Mesendoderm (in vitro differentiated cells): Measurements from ENCODE around the gene PNPLA3.

Experiments used
- DNase-seq: peaks from one replicate; pipeline ENCODE4 v3.0.0; 2013
- H2AK5ac ChIP-seq: 2 replicates; pipeline ENCODE4 v1.6.1; 2013; ENCODE audit warnings: low read length, inconsistent platforms
- H2BK120ac ChIP-seq: 2 replicates; pipeline ENCODE4 v1.6.1; 2013; ENCODE audit warnings: low read depth, mild to moderate bottlenecking, low read length, moderate library complexity, mixed read lengths
- H2BK15ac ChIP-seq: replicated peaks from 2 replicates; pipeline ENCODE4 v1.6.1; 2013; ENCODE audit warnings: low read depth, mild to moderate bottlenecking, moderate library complexity
- H2BK5ac ChIP-seq: 2 replicates; pipeline ENCODE4 v1.6.1; 2013; ENCODE audit warnings: low read length, inconsistent platforms
- H3K18ac ChIP-seq: 2 replicates; pipeline ENCODE4 v1.6.1; 2013; ENCODE audit warnings: mild to moderate bottlenecking, low read length, mixed read lengths
- H3K23ac ChIP-seq: one replicate; pipeline ENCODE4 v1.6.1; 2013; ENCODE audit warnings: low read length
- H3K27ac ChIP-seq: 2 replicates; pipeline ENCODE4 v1.5.1; 2013; ENCODE audit warnings: low read depth, mild to moderate bottlenecking, inconsistent platforms, low read length, moderate library complexity
- H3K27me3 ChIP-seq: 2 replicates; pipeline ENCODE4 v1.6.1; 2013; ENCODE audit warnings: low read length, control low read depth, mild to moderate bottlenecking, inconsistent platforms; ENCODE audit not compliant: insufficient read depth, poor library complexity
- H3K36me3 ChIP-seq: 2 replicates; pipeline ENCODE4 v1.6.1; 2013; ENCODE audit warnings: low read length, inconsistent platforms; ENCODE audit not compliant: control insufficient read depth, insufficient read depth
- H3K4ac ChIP-seq: one replicate; pipeline ENCODE4 v1.6.1; 2013; ENCODE audit warnings: low read depth, mild to moderate bottlenecking, low read length, moderate library complexity
- H3K4me1 ChIP-seq: 2 replicates; pipeline ENCODE4 v1.6.1; 2013; ENCODE audit warnings: low read depth, low read length, inconsistent platforms; ENCODE audit not compliant: control insufficient read depth
- H3K4me2 ChIP-seq: 2 replicates; pipeline ENCODE4 v1.6.1; 2013; ENCODE audit warnings: low read length
- H3K4me3 ChIP-seq: 2 replicates; pipeline ENCODE4 v1.5.1; 2013; ENCODE audit warnings: mild to moderate bottlenecking, low read length
- H3K56ac ChIP-seq: one replicate; pipeline ENCODE4 v1.6.1; 2013; ENCODE audit warnings: low read length
- H3K79me1 ChIP-seq: 2 replicates; pipeline ENCODE4 v1.6.1; 2013; ENCODE audit warnings: low read length, inconsistent platforms
- H3K79me2 ChIP-seq: 2 replicates; pipeline ENCODE4 v1.6.1; 2013; ENCODE audit warnings: mild to moderate bottlenecking, low read length; ENCODE audit not compliant: control insufficient read depth, insufficient read depth
- H3K9ac ChIP-seq: 2 replicates; pipeline ENCODE4 v1.6.1; 2013; ENCODE audit warnings: low read length, inconsistent platforms
- H4K5ac ChIP-seq: one replicate; pipeline ENCODE4 v1.6.1; 2013; ENCODE audit warnings: low read length
- H4K8ac ChIP-seq: one replicate; pipeline ENCODE4 v1.6.1; 2013; ENCODE audit warnings: low read depth, mild to moderate bottlenecking, control low read depth, low read length, moderate library complexity
- WGBS: extraction: QIAGEN DNeasy Blood & Tissue Kit; methylation state at CpG from one replicate; pipeline ENCODE4 v1.1.7; 2013; ENCODE audit warnings: low lambda C conversion rate, missing lambda C conversion rate; ENCODE audit not compliant: insufficient coverage; ENCODE audit errors: extremely low coverage; 5-methylcytosine and 5-hydroxymethylcytosine counted together

The PNPLA3 gene

GRCh38 chr22:43921370-43921769 lies 2.2 kb upstream of the PNPLA3 start:
- no peak overlapping the region for H2BK120ac ChIP-seq
- H3K4me3 ChIP-seq = no peak overlapping the region
- H3K79me2 ChIP-seq = peaks cover 10% of the 10 kb centered on the region
- H3K4ac ChIP-seq = no peak overlapping the region
- H3K56ac ChIP-seq = no peak overlapping the region
- H3K18ac ChIP-seq = no peak overlapping the region
- peaks cover 4% of the 10 kb centered on the region for H3K79me1 ChIP-seq
- peaks cover 5% of the 10 kb centered on the region for H3K4me1 ChIP-seq
- H2AK5ac ChIP-seq = no peak overlapping the region
- H2BK15ac ChIP-seq = no peak overlapping the region
- no peak overlapping the region for H2BK5ac ChIP-seq
- H4K5ac ChIP-seq = no peak overlapping the region
- H3K23ac ChIP-seq = no peak overlapping the region
- H3K9ac ChIP-seq = no peak overlapping the region
- no peak overlapping the region for H3K4me2 ChIP-seq
- no peak overlapping the region for H4K8ac ChIP-seq
- no peaks in the 10 kb centered on the region for H3K27me3 ChIP-seq
- no peaks in the 10 kb centered on the region for H3K36me3 ChIP-seq
- WGBS = no CpG with 5 or more reads among the region's 4 CpGs
- no peak overlapping the region for H3K27ac ChIP-seq
- no peak for DNase-seq

DNA sequence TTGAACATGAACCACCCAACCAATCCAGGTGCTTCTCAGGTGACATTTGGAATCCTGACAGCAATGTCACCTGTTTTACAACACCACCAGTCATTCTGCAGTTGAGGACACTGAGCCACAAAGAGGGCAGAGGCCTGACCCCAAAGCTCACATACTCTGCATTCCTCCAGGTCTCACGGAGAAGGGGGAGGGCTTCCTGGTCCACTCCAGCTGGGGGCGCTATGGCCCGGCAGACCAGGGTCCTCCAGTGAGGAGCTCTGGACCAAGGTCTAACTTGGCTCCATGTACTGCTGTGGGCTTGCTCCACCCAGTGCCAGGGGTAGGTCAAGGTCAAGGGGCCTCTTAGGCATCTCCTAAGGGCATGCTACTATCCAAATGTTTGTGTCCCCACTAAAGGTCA lies 1.5 kb upstream of the PNPLA3 start:
- Histone ChIP-seq H3K27ac (no peak overlapping the region), H3K79me1 (peaks cover 9% of the 10 kb centered on the region), H3K9ac (no peak overlapping the region), H3K4me3 (no peak overlapping the region), H4K5ac (no peak overlapping the region), H2BK15ac (no peak overlapping the region), H3K23ac (no peak overlapping the region), H3K27me3 (no peaks in the 10 kb centered on the region), H2AK5ac (no peak overlapping the region), H2BK5ac (no peak overlapping the region), H3K4me1 (peaks cover 5% of the 10 kb centered on the region), H3K56ac (no peak overlapping the region), H4K8ac (no peak overlapping the region), H3K4ac (no peak overlapping the region), H3K4me2 (no peak overlapping the region), H3K18ac (no peak overlapping the region), H3K79me2 (peaks cover 12% of the 10 kb centered on the region), H3K36me3 (no peaks in the 10 kb centered on the region), H2BK120ac (no peak overlapping the region)
- no CpG with 5 or more reads among the region's 3 CpGs for WGBS
- peak; percentile 40 for DNase-seq

- Histone ChIP-seq H2AK5ac (no peak overlapping the region), H4K8ac (no peak overlapping the region), H2BK120ac (no peak overlapping the region), H3K9ac (peak overlapping the region; percentile 69), H3K56ac (peak overlapping the region; percentile 83), H3K4me3 (peak overlapping the region; percentile 32), H3K4me1 (peaks cover 5% of the 10 kb centered on the region), H3K79me1 (peaks cover 13% of the 10 kb centered on the region), H2BK15ac (no peak overlapping the region), H3K23ac (no peak overlapping the region), H3K36me3 (peaks cover 2% of the 10 kb centered on the region), H4K5ac (no peak overlapping the region), H2BK5ac (no peak overlapping the region), H3K27me3 (no peaks in the 10 kb centered on the region), H3K4me2 (peak overlapping the region; percentile 78), H3K27ac (peak overlapping the region; percentile 67), H3K4ac (no peak overlapping the region), H3K79me2 (peaks cover 12% of the 10 kb centered on the region), H3K18ac (no peak overlapping the region)
- no CpG with 5 or more reads among the region's 13 CpGs for WGBS
- DNase-seq = no peak
These were observed 414 bp upstream of the PNPLA3 start for GRCh38 chr22:43923191-43923590.

DNA sequence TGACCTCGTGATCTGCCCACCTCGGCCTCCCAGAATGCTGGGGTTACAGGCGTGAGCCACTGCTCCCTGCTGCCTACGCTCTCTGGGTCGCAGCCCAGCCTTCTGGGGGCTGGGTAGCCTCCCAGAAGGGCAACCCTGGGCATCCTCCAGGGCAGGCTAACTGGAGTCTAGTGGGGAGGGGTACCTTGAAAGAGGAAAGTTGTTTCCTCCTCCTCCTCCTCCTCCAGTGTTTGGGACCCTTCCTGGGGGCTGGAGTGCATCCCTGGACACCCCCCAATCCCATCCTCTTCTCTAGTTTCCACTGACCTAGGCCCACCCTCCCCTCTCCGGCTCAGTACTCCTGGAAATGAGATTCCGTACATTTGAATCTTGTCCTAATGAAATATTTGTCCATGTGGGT lies 1.3 kb downstream of the PNPLA3 start:
- no peak for DNase-seq
- Histone ChIP-seq H4K8ac (no peak overlapping the region), H3K4ac (peak overlapping the region; percentile 56), H4K5ac (no peak overlapping the region), H3K18ac (peak overlapping the region; percentile 72), H3K9ac (peak overlapping the region; percentile 88), H3K27ac (peak overlapping the region; percentile 94), H2BK120ac (no peak overlapping the region), H3K4me1 (peaks cover 5% of the 10 kb centered on the region), H3K4me2 (peak overlapping the region; percentile 77), H3K4me3 (peak overlapping the region; percentile 50), H3K36me3 (peaks cover 7% of the 10 kb centered on the region), H3K79me2 (peaks cover 12% of the 10 kb centered on the region), H2BK5ac (peak overlapping the region; percentile 14), H3K23ac (peak overlapping the region; percentile 24), H2BK15ac (no peak overlapping the region), H3K56ac (peak overlapping the region; percentile 95), H2AK5ac (peak overlapping the region; percentile 74), H3K79me1 (peaks cover 13% of the 10 kb centered on the region), H3K27me3 (no peaks in the 10 kb centered on the region)
- whole genome bisulfite sequencing = no CpG with 5 or more reads among the region's 7 CpGs

DNA sequence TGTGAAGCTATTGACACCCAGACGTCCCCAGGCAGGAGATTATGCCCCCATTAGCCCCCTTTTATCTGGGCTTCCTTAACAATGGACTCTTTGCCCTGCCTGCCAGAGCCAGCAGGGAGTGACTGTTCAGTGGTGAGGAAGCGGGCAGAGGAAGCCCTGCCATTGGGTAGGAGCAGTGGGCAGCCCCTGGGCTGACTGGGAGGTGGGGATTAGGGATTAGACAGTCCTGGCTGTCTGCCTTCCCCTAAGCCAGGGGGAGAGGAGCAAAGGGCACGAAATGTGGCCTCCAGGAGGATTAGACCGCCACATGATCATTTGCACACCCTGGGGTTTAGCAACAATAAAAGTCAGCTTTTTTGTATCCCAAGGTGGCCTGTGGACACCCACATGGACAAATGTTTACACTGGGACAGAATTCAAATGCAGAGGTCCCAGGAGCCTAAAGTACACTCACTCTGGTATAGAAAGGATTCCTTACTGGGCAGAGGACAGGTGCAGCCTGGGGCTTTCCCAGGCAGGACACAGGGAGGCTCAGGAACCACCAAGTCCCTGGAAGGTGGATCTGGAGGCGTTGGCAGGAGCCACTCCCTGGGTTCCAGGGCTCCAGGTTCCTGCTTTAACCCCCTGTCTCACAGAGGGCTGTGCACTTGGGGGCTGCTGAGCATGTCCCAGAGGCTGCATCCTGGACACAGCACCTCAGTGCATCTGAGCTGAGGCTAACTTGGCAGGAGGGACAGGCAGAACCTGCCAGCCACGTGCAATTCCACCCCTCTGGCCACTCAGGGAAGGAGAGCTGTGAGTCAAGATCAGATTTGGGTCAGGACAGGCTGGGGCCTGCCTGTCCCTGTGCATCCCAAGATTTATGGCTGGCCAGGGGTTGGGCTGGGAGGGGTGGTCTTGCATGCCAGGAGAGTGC lies 2.1 kb downstream of the PNPLA3 start:
- peaks cover 9% of the 10 kb centered on the region for H3K36me3 ChIP-seq
- DNase-seq = peak; percentile 84
- H2AK5ac ChIP-seq = no peak overlapping the region
- H3K4me1 ChIP-seq = peaks cover 5% of the 10 kb centered on the region
- H3K4me2 ChIP-seq = peak overlapping the region; percentile 77
- peak overlapping the region; percentile 95 for H3K56ac ChIP-seq
- H2BK5ac ChIP-seq = peak overlapping the region; percentile 28
- no peak overlapping the region for H4K5ac ChIP-seq
- H3K18ac ChIP-seq = peak overlapping the region; percentile 72
- no peak overlapping the region for H2BK120ac ChIP-seq
- H3K4ac ChIP-seq = no peak overlapping the region
- H3K4me3 ChIP-seq = no peak overlapping the region
- peak overlapping the region; percentile 88 for H3K9ac ChIP-seq
- peaks cover 12% of the 10 kb centered on the region for H3K79me2 ChIP-seq
- no peaks in the 10 kb centered on the region for H3K27me3 ChIP-seq
- H4K8ac ChIP-seq = no peak overlapping the region
- H3K79me1 ChIP-seq = peaks cover 13% of the 10 kb centered on the region
- H3K27ac ChIP-seq = peak overlapping the region; percentile 94
- no peak overlapping the region for H3K23ac ChIP-seq
- WGBS = no CpG with 5 or more reads among the region's 6 CpGs
- H2BK15ac ChIP-seq = no peak overlapping the region
